Gastrocnemius medialis (tissue), 4 donors: ENCODE measurements around the gene METTL9. TPM values are rescaled to one million over a fixed set of nuclear protein-coding genes. Genes with fewer than 3 reads are reported as not detected.

Experiments used
- ATAC-seq, 2 donors: fragments of 150-250 bp; one replicate each; pipeline ENCODE4 v1.9.1; 2016
- DNase-seq, 2 donors: peaks; one replicate each; pipeline ENCODE4 v3.0.0-alpha.2; 2019
- H3K27ac ChIP-seq, 4 donors: fragments of 200-600 bp; sonication (generic); 1 replicate in 1 of 4; 2 replicates in 3 of 4; pipeline ENCODE4 v1.5.1; 2016 to 2018; ENCODE audit warnings: mild to moderate bottlenecking in 2 of 4, moderate library complexity in 1 of 4
- H3K27me3 ChIP-seq, 3 donors: fragments of 200-600 bp; sonication (generic) in 2 of 3; 1 replicate in 1 of 3; 2 replicates in 2 of 3; pipeline versions ENCODE4 v1.5.1 to v1.6.0; 2016 to 2019; ENCODE audit warnings: mild to moderate bottlenecking in 1 of 3, moderate library complexity in 1 of 3
- H3K36me3 ChIP-seq, 2 donors: fragments of 200-600 bp; sonication (generic) in 1 of 2; one replicate each; pipeline ENCODE4 v1.5.1; 2017 to 2018
- H3K4me1 ChIP-seq, 2 donors: fragments of 200-600 bp; sonication (generic) in 1 of 2; one replicate each; pipeline ENCODE4 v1.5.1; 2016 to 2017; ENCODE audit warnings: mild to moderate bottlenecking in 2 of 2
- H3K4me3 ChIP-seq, 4 donors: fragments of 200-600 bp; sonication (generic) in 3 of 4; 1 replicate in 1 of 4; 2 replicates in 3 of 4; pipeline ENCODE4 v1.5.1; 2016 to 2019; ENCODE audit warnings: mild to moderate bottlenecking in 2 of 4
- H3K9me3 ChIP-seq, 3 donors: fragments of 200-600 bp; sonication (generic) in 2 of 3; 1 replicate in 1 of 3; 2 replicates in 2 of 3; pipeline ENCODE4 v1.5.1; 2016 to 2019
- POLR2A ChIP-seq, 2 donors: fragments of 450-650 bp; IDR thresholded peaks; one replicate each; pipeline ENCODE4 v1.6.1; 2017; ENCODE audit warnings: antibody characterized with exemption in 2 of 2, mild to moderate bottlenecking in 2 of 2, moderate library complexity in 2 of 2
- in situ Hi-C, 4 donors: fragments of 200-750 bp; cut with MboI; loops; one replicate each; pipeline versions ENCODE4 v1.15.0 to v1.8.0; 2017; ENCODE audit warnings: low sequenced_read_pairs in 4 of 4
- intact Hi-C: fragments of 100-400 bp; cut with DNase I; formaldehyde crosslinking; loops from one replicate; pipeline ENCODE4 v1.15.1; 2023; ENCODE audit warnings: low total_unique reads
- total RNA-seq, 4 donors: library from RNA; depleted of rRNA; stranded (reverse); fragments of >200 nt; gene quantifications; one replicate each; pipeline versions ENCODE4 v1.1.0 to v1.2.3, GENCODE V29; 2016
- TF ChIP-seq, protein P1 (sequence below), 5 experiments: fragments of 450-650 bp in 3 of 5; fragments of 200-600 bp in 2 of 5; sonication (generic) in 2 of 5; IDR thresholded peaks in 4 of 5; conservative IDR thresholded peaks in 1 of 5; 1 replicate in 4 of 5; 2 replicates in 1 of 5; pipeline ENCODE4 v1.5.1; 2016 to 2019; ENCODE audit warnings: antibody characterized with exemption in 5 of 5, mild to moderate bottlenecking in 3 of 5, moderate library complexity in 3 of 5

Gene METTL9
- total RNA-seq, 4 donors from 2014 or later: 87.2 to 109 (median 96.8) TPM

DNA sequence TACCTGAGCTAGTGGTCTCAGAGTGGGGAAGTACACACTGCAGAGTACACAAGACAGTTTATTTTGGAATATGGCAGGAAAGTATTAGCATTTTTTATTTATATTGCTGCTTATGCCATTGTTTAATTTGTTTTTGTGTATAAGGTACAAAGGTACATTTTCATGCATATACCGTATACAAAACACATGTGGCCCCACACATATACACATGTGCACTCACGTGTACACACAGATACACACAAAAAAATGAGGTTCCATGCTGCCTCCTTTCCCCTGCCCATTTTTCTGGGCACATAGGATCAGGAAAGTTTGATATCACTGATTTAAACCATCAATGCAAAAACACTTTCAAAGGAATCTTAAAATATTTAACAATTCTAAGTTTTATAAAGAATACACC, 40.1 kb downstream of the METTL9 start:
- Histone ChIP-seq H3K4me1 (peaks cover 5 to 7% of the 10 kb centered on the region in 2 donors), H3K9me3 (no peaks in the 10 kb centered on the region), H3K36me3 (no peaks in the 10 kb centered on the region), H3K27ac (no peak overlapping the region), H3K4me3 (no peak overlapping the region), H3K27me3 (no peaks in the 10 kb centered on the region)
- DNase-seq (no peak), ATAC-seq (no peak)
- intact Hi-C loops: no loop called here
- in situ Hi-C loops: loop anchor here in 3 of 4 donors (5.0 to 10.0 kb wide), 3 partner anchors 52 to 57 kb away; no protein-coding TSS in a partner anchor
- TF ChIP-seq, protein P1, sequence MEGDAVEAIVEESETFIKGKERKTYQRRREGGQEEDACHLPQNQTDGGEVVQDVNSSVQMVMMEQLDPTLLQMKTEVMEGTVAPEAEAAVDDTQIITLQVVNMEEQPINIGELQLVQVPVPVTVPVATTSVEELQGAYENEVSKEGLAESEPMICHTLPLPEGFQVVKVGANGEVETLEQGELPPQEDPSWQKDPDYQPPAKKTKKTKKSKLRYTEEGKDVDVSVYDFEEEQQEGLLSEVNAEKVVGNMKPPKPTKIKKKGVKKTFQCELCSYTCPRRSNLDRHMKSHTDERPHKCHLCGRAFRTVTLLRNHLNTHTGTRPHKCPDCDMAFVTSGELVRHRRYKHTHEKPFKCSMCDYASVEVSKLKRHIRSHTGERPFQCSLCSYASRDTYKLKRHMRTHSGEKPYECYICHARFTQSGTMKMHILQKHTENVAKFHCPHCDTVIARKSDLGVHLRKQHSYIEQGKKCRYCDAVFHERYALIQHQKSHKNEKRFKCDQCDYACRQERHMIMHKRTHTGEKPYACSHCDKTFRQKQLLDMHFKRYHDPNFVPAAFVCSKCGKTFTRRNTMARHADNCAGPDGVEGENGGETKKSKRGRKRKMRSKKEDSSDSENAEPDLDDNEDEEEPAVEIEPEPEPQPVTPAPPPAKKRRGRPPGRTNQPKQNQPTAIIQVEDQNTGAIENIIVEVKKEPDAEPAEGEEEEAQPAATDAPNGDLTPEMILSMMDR (IDR thresholded peaks at IDR 0.05 in 4 of 5, conservative IDR thresholded peaks at IDR 0.05 in 1 of 5): no peak
- TF ChIP-seq POLR2A (IDR thresholded peaks at IDR 0.05): no peak

DNA sequence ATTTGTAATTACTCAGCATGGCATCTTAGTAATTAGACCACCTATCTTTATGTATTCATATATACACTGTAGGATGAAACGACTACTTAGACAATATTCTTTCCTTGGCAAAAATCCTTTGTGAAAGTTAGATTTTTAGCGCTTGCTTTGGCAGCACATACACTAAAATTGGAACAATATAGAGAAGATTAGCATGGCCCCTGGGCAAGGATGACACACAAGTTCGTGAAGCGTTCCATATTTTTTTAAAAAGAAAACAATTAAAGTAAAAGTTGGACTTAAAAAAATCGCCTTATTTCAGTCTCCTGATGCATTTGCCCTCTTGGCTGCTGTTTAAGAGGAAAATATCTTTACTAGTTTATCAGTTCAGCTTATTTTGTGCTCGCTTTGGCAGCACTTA, 42.5 kb downstream of the METTL9 start:
- Histone ChIP-seq H3K4me1 (peaks cover 12 to 24% of the 10 kb centered on the region in 2 donors), H3K27ac (no peak overlapping the region), H3K9me3 (no peaks in the 10 kb centered on the region), H3K4me3 (no peak overlapping the region), H3K36me3 (no peaks in the 10 kb centered on the region), H3K27me3 (no peaks in the 10 kb centered on the region)
- TF ChIP-seq POLR2A (IDR thresholded peaks at IDR 0.05): no peak
- TF ChIP-seq, protein P1 (IDR thresholded peaks at IDR 0.05 in 4 of 5, conservative IDR thresholded peaks at IDR 0.05 in 1 of 5): no peak
- in situ Hi-C loops: loop anchor here in 1 of 4 donors (10.0 kb wide), 1 partner anchor 47 kb away; the partner anchor contains the start of gene METTL9
- DNase-seq: no peak
- ATAC-seq: no peak
- intact Hi-C loops: loop anchor here (5.0 kb wide), 1 partner anchor 45 kb away; the partner anchor contains the start of gene METTL9

DNA sequence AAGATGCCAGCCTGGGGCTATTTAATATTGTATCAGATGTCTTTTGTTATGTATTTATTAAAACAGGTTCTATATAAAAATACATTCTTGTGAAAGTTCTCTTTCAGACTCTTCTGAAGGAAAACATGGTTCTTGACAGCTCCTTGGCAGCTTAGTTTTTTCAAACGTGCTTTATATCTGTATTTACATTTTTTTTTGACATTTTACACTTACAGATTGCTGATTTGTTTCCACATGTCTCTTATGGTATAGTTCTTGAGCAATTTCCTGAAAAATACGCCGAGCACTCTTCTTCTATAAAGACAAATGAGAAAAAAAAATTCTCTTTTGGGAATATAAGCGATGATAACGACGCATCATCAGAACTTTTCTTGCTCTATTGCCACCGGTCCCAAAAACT, 43.5 kb downstream of the METTL9 start:
- Histone ChIP-seq H3K27me3 (no peaks in the 10 kb centered on the region), H3K4me3 (no peak overlapping the region), H3K36me3 (no peaks in the 10 kb centered on the region), H3K27ac (no peak overlapping the region), H3K4me1 (peaks cover 12 to 24% of the 10 kb centered on the region in 2 donors), H3K9me3 (no peaks in the 10 kb centered on the region)
- TF ChIP-seq POLR2A (IDR thresholded peaks at IDR 0.05): no peak
- TF ChIP-seq, protein P1 (IDR thresholded peaks at IDR 0.05 in 4 of 5, conservative IDR thresholded peaks at IDR 0.05 in 1 of 5): no peak
- intact Hi-C loops: loop anchor here (5.0 kb wide), 1 partner anchor 46 kb away; the partner anchor contains the start of gene METTL9
- in situ Hi-C loops: loop anchor here in 1 of 4 donors (10.0 kb wide), 1 partner anchor 48 kb away; the partner anchor contains the start of gene METTL9
- ATAC-seq (no peak), DNase-seq (no peak)

DNA sequence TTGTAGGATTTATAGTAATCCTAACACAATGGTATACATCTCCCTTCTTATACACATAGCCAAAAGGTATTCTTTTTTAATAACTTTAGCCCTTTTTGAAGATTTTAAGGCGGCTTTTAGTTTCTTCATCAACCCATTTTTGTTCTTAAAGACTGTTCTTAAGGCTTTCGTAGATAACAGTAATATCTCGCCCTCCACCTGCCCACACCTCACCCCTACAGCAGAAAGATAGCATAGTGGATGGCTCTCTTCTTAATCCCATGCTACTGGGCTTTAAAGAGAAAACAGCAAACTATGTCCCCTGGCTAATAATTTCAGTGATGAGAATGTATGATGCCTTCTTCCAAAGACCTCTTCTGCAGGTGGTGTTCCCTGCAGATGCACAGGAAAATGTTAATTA, 44.4 kb downstream of the METTL9 start:
- Histone ChIP-seq H3K27me3 (no peaks in the 10 kb centered on the region), H3K27ac (no peak overlapping the region), H3K4me3 (no peak overlapping the region), H3K4me1 (peaks cover 12 to 25% of the 10 kb centered on the region in 2 donors), H3K9me3 (no peaks in the 10 kb centered on the region), H3K36me3 (no peaks in the 10 kb centered on the region)
- TF ChIP-seq POLR2A (IDR thresholded peaks at IDR 0.05): no peak
- TF ChIP-seq, protein P1 (IDR thresholded peaks at IDR 0.05 in 4 of 5, conservative IDR thresholded peaks at IDR 0.05 in 1 of 5): no peak
- no peak for DNase-seq
- intact Hi-C loops (loop anchor here (5.0 kb wide), 1 partner anchor 46 kb away; the partner anchor contains the start of gene METTL9), in situ Hi-C loops (loop anchor here in 1 of 4 donors (10.0 kb wide), 1 partner anchor 49 kb away; the partner anchor contains the start of gene METTL9)
- ATAC-seq: no peak
